GM19238 (cell line): ENCODE results near the gene PPM1N.

ENCODE experiments used
- DNase-seq: peaks from one replicate; pipeline ENCODE4 v3.0.0; 2011; ENCODE audit warnings: low spot score; ENCODE audit not compliant: insufficient read length

PPM1N gene

GRCh38 chr19:45469945-45470761 lies 28.1 kb upstream of the PPM1N start:
- DNase-seq = no peak

- no peak for DNase-seq
Measured at GRCh38 chr19:45470762-45471081, 27.5 kb upstream of the PPM1N start.

- DNase-seq = no peak
Measured at GRCh38 chr19:45471111-45471930, 26.9 kb upstream of the PPM1N start.

GRCh38 chr19:45471931-45472562 lies 26.2 kb upstream of the PPM1N start:
- DNase-seq = no peak

- no peak for DNase-seq
Measured at GRCh38 chr19:45472563-45473366, 25.5 kb upstream of the PPM1N start.

- DNase-seq = no peak
Measured at GRCh38 chr19:45473367-45473681, 24.9 kb upstream of the PPM1N start.

GRCh38 chr19:45473682-45474605 lies 24.3 kb upstream of the PPM1N start:
- no peak for DNase-seq

GRCh38 chr19:45474606-45475521 lies 23.4 kb upstream of the PPM1N start:
- no peak for DNase-seq

GRCh38 chr19:45475537-45476291 lies 22.5 kb upstream of the PPM1N start:
- DNase-seq = no peak

GRCh38 chr19:45476304-45476703 lies 21.9 kb upstream of the PPM1N start:
- no peak for DNase-seq

- no peak for DNase-seq
Measured at GRCh38 chr19:45477186-45477585, 21.1 kb upstream of the PPM1N start.

- no peak for DNase-seq
Measured at GRCh38 chr19:45477713-45478453, 20.4 kb upstream of the PPM1N start.

GRCh38 chr19:45478454-45479238 lies 19.6 kb upstream of the PPM1N start:
- DNase-seq = peak; percentile 74

GRCh38 chr19:45483033-45483432 lies 15.2 kb upstream of the PPM1N start:
- DNase-seq = no peak

GRCh38 chr19:45484273-45484945 lies 13.8 kb upstream of the PPM1N start:
- DNase-seq = no peak

GRCh38 chr19:45485305-45486077 lies 12.8 kb upstream of the PPM1N start:
- DNase-seq = peak; percentile 88
